IPS-11a (cell line): ENCODE measurements around the gene C3orf49.

Source experiments
- H3K4me3 ChIP-seq: one replicate; pipeline ENCODE4 v1.5.1; 2013; ENCODE audit warnings: low read depth, low read length, control low read depth

The C3orf49 gene, protein sequence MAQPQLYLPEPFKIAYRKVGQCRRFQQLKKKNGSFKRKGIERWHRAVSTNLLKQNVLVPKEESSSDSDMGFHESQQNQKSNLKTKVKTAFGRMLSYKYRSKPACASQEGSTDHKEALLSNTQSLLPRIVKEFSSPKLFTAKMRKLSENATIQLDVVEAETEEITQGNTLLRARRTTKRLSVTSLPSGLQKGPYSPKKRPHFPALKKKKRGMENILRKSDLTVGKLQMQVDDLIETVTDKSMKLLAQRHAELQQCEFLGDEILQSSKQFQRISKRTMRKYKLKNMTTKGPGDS

DNA sequence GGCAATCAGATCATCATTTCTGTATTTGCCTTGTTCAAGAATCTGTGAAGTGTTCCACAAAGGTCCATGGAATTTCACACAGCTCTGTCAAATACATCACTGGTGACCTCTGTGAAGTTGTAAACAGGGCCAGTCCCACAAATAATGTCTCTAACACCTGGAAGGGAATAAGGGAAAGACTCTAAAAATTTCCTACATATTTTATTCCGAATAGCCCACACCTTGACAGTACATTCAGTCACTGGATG is at the start of gene C3orf49:
Gene C3orf49, plus strand, starts transcription at position 149 of the 248 bp plus-strand sequence. CDS start 173 bp downstream, outside the sequence.
- H3K4me3 ChIP-seq = no peak within 1 kb of the TSS

DNA sequence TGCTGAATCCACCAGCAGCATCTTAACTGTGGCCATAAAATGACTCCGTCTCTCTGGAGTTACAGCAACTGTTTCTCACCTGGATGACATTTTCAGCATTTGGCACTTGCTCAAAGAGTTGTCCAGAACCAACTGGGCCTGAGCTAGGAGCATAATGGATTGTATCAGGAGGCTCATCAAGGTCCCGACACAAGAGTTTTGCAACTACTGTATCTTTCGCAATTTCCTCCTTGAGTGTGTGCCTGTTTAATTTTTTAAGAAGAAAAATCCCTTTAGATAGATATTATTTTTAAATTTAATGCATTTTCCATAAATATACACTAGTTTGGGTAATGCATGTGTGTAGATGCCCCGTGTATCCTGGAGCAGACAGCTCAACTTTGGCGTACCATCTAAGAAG is 44.3 kb upstream of the C3orf49 start:
- no peak overlapping the region for H3K4me3 ChIP-seq

DNA sequence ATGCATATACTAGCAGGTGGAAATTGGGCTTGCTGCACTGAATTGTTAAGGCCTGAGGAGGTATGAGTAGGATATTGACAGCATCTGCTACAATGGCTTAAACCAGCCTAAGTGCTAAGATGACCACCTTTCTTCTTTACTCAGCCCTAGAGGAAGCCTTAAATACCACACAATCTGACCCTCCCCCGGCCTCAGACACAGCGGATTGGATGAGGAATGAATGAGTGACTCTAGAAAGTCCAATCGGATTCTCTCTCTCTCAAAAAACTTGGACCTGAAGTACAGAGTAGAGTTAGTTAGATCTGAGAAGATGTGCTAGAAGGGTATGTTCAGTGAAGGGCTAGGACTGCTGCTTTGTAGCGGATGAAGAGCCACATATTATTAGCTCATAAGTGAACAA is 39.9 kb upstream of the C3orf49 start:
- H3K4me3 ChIP-seq = no peak overlapping the region

DNA sequence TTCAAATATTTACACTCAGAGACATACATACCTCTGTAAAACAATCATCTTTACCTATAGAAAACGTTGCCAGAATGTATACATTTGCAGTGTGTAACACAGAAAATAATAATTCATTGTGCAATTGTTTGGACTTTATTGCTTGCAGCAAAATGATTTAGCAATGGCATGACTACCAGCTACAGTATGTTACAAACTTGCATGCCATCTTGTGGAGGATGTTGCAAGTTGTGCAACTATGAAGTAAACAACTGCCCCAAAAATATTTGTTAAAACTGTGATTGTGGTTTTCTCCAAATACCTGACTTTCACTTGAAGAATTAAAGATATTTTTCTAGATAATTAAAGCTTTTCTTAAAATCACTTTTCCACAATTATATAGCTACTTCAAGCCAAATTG is 27.1 kb upstream of the C3orf49 start:
- no peak overlapping the region for H3K4me3 ChIP-seq

DNA sequence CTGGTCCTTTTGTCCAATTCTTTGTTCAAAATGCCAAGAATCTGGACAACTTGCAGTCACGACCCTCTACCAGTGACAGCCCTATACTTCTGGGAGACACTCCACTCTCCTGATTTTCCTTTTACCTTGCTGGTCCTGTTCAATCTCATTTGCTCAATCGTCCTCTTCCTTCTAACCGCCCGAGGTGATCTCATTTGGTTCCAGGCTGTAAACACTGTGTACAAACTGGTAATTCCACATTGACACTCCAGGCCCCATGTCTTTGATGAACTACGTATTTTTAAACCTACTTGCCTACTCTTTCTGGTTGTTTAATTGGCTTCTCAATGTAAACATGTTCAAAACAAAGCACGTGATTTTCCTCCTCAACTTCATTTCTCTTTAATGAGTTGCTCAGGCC is 23.7 kb upstream of the C3orf49 start:
- H3K4me3 ChIP-seq = no peak overlapping the region

DNA sequence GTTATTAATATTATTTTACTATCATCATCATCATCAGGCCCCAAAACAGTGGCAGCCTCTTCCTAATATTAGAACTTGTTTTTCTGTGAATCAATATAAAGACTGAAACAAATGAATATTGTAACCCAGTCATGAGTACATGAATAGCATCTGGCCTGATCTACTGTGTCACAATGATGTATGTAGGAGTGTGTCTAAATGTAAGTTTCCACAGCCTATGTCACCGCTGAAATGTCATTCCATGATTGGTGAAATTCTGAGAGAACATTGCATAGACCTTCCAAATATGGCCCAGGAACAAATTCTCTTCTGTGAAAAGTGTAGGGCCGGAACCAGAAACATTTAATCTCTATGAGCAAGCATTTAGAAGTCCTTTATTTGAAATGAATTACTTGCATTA is 20.6 kb upstream of the C3orf49 start:
- H3K4me3 ChIP-seq = no peak overlapping the region

DNA sequence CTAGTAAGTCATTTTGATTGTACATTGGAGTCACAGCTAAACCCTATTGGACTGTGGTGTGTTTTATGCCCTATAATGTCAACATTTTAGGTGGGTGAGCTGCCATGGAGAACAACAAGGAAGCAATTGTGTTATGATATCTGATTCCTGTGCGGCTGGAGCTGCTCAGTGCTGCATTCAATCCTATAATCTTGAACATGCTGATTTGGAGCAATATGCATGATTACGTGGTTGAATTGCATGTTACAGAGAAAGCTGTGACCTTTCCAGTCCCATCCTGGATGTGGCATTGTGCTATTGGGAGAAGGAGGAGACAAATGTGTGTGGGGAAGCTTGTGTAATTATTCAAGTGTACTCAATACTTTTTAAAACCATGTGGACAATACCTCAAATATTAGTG is 20.1 kb upstream of the C3orf49 start:
- H3K4me3 ChIP-seq = no peak overlapping the region

DNA sequence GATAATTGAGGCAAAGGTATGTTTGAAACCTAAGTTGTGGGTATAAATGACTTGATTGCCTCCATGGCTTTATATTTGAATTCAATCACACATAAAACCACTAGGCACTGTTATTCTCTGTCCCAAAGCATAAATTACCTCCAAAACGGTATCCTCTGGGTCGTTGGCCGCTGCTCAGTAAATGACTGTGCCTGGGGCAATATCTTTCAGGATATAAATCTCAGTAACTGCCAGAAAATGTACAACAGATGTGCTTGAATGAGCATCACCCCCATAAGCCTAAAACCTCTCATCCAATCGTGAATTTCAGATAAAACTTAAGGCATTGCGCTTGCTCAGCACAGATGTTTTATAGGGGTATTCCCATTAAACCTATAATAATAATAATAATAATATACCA is 19.0 kb upstream of the C3orf49 start:
- H3K4me3 ChIP-seq = no peak overlapping the region

DNA sequence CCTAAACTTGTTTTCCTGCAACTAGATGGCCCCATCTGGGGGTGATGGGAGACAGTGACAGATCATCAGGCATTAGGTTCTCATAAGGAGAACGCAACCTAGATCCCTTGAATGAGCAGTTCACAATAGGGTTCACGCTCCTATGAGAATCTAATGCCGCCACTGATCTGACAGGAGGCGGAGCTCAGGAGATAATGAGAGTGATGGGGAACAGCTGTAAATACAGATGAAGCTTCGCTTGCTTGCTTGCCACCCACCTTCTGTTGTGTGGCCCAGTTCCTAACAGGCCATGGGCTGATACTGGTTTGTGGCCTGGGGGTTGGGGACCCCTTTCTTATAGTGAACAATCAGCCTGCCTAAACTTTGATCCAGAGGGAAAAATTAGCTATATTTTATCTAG is 15.2 kb upstream of the C3orf49 start:
- H3K4me3 ChIP-seq = no peak overlapping the region

DNA sequence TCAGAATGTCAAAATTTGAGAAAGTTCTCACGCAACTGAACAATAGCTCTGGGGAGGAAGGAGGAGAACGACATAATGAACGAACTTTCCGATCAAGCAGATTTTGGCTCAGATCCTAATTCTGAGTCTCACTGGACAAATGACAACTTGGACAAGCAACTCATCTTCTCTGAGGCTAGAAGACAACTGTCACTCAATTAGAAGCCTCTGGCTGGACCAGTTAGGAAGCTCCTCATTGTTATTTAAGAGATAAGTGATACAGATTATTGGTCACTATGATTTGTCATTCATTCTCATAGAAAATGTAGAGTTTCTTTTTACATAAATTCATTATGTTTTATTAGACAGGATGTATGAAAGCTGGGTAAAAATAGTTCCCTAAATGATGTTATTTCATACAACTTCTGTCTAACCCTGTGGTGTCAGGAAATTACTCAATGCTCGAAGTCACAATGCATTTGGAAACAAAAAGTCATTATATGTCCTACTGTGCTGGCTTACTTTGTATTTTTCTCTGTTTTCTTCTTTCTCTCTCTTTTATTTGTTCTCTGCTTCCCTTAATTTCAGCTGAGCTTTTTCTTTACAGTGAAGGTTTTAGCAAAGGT is 11.0 kb upstream of the C3orf49 start:
- H3K4me3 ChIP-seq = no peak overlapping the region

DNA sequence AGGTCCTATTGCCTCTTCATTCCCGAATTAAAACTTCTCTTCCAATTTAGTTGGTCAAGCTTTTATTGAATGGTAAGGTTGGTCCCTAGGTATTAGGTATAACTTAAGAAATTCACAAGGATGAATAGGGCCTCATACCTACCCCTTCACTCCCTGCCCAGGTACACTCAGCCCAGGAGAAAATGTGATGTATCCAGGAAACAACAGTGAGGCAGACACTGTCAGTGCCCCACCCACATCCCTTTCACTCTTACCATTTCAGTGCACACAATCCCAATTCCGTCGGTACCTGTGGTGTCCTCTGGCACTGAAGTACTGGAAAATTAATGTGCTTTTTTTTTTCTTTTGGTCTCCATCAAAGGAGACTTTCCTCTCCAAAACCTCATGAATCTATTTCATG is 10.5 kb upstream of the C3orf49 start:
- H3K4me3 ChIP-seq = no peak overlapping the region

DNA sequence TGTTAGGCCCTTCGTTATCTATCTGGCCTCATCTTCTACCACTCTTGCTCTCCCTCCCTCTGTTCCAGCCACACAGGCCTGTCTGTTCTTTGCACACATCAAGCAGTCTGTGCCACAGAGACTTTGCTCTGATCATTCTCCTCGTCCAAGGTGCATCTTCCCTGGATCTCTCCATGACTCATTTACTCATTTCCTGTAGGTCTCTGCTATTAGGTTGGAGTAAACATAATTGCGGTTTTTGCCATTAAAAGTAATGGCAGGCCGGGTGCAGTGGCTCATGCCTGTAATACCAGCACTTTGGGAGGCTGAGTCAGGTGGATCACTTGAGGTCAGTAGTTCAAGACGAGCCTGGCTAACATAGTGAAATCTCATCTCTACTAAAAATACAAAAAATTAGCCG is 9.5 kb upstream of the C3orf49 start:
- H3K4me3 ChIP-seq = no peak overlapping the region

DNA sequence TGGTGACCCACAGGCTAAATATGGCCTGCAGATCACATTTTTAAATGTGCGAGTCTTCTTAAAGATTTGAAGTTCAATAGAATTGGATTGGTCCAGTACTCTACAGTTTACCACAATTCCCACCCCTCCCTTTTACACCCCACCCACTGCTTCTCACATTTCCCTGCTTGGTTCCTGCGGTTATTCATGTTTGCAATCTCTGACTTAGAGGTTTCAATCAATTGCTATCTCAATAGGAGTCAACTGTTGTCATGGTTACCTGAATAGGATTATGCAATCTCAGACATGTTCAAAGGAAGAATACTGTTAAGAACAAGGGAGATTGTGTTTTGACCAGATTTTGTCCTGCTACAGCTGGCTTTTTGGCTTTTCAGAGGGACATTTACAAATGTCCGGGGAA is 4.9 kb upstream of the C3orf49 start:
- no peak overlapping the region for H3K4me3 ChIP-seq

DNA sequence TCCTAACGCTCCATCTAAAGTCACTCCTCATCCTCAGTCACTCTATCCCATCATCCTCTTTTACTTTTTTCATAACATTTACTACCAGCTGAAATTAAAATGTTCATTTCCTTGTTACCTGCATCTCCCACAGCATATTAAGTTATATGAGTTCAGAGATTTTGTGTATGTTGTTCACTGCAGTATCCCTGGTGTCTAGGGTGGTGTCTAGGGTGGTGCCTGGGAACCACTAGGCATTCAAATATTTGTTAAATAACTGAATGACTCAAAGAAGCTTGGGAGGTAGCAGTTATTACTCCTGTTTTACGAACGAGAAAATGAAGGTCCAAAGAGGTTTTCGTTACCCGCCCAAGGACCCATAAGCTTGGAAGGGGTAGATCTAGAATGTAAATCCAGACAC is 1.9 kb upstream of the C3orf49 start:
- H3K4me3 ChIP-seq = no peak overlapping the region

DNA sequence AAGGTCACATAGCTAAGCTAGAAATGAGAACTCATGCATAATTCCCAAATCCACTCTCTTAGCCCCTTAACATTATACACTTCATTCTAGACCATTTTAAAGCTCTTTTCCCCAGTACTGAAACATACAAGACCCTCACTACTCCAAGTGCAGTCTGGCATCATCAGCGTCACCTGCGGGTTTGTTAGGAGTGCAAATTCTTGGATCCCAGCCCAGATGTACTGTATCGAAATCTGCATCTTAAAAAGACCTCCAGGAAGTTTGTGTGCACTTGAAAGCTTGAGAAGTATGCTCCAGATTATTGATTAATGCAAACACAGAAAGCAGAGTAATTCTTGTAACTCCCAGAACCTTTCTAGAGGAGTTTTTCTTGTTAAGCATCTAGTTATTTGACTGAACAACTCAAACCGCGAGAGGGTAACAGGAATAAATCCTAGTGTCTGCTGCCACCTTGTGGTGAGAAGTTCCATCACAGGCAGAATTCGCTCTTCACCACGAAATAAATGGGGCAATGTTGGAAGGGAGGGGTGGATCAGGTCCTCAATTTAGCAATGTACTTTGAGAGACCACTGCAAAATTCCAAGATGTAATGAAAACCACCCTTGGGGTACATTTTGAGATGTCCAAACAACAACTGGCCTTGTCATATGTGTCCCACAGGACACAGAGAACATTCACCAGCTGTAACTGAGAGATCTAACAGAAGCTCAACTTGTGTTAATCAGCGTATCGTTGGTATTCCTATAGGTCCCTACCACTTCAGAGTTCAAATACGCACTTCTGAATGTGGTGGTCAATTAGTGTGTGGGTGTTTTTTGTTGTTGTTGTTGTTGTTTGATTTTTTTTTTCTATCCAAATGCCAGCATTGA is 583 bp upstream of the C3orf49 start:
- no peak overlapping the region for H3K4me3 ChIP-seq

DNA sequence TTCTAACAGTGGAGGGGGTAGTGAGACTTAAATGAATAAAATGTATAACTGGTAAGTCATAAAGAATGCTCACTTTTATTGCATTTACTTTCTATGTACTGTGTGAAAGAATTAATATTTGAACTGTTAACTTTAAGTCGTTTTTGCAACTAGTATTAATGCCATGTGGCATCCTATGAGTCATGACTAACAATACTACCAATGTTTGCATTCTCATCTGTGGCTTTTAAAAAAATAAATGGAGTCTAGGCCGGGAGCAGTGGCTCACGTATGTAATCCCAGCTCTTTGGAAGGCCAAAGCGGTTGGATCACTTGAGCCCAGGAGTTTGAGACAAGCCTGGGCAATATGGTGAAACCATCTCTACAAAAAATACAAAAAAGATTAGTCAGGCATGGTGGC is 5.2 kb downstream of the C3orf49 start:
- H3K4me3 ChIP-seq = no peak overlapping the region

DNA sequence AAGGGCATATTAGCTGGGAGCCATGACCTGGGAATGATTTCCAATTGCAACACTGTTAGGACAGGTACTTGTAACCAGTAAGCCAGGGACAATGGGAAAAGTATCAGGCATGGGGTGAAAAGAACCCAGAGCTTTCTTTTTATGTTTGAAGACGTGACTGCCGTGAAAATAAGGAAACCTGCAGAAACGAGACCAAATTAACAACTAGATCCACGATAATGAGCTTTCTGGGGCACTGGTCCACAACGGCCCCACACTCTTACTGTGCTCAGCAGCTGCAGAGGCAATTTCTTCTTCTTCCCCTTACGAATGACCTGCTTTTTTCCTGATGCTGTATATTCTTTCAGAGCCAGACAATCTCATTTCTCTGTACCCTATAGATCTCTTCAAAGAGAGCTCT is 11.4 kb downstream of the C3orf49 start:
- H3K4me3 ChIP-seq = no peak overlapping the region

DNA sequence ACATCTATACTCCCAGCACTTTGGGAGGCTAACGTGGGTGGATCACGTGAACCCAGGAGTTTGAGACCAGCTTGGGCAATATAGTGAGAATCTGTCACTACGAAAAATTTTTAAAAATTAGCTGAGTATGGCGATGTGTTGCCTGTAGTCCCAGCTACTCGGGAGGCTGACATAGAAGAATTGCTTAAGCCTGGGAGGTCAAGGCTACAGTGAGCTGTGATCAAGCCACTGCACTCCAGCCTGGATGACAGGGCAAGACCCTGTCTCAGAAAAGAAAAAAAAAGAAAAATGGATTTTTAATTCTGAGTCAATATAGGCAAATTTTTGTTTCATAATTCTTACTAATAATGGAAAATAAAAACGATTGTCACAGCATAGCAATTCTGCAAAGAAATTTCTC is 13.3 kb downstream of the C3orf49 start:
- H3K4me3 ChIP-seq = no peak overlapping the region

DNA sequence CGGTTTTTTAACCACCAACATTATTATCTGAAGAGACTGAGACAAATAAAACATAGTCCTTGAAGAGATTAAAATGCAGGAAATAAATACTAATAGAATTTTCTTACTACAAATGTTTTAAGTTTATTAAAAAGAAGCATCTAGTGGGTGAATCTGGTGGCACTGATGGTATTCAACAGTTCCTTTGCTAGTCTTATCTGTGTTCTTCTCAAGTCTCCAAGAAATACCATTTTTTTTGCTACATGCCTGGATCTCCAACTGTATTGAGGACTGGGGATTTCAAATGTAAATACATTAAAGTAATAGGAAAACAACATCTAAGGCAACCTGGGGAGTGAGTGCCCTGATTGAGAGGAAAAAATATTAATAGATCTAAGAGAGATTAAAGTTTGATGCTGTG is 22.6 kb downstream of the C3orf49 start:
- H3K4me3 ChIP-seq = no peak overlapping the region

DNA sequence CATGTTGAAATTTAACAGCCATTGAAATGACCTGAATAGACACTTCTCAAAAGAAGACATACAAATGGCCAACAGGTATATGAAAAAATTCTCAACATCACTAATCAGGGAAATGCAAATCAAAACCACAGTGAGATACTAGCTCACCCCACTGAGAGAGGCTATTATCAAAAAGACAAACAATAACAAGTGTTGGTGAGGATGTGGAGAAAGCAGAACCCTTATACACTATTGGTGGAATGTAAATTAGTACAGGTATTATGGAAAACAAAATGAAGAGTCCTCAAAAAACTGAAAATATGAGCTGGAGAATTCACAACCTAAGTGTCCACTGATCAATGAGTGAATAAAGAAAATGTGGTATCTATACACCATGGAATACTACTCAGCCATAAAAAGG is 23.0 kb downstream of the C3orf49 start:
- H3K4me3 ChIP-seq = no peak overlapping the region

DNA sequence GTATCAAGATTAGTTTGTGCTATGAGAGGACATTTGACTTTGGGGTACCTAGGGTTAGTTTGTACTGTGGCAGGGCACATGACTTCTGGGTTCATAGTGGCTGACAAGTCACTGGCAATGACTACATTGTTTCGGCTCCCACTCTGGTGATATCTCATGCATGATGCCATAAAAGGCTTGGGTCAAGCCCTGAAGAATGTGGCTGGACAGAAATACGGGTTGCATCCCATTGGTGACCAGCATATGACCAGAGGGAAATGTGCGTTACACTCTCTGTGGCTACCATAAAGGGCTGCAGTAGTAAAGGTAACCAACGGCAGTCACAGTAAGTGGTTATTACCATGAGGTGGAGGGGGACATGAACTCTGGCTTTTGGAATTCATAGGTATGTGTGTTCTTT is 26.1 kb downstream of the C3orf49 start:
- no peak overlapping the region for H3K4me3 ChIP-seq

DNA sequence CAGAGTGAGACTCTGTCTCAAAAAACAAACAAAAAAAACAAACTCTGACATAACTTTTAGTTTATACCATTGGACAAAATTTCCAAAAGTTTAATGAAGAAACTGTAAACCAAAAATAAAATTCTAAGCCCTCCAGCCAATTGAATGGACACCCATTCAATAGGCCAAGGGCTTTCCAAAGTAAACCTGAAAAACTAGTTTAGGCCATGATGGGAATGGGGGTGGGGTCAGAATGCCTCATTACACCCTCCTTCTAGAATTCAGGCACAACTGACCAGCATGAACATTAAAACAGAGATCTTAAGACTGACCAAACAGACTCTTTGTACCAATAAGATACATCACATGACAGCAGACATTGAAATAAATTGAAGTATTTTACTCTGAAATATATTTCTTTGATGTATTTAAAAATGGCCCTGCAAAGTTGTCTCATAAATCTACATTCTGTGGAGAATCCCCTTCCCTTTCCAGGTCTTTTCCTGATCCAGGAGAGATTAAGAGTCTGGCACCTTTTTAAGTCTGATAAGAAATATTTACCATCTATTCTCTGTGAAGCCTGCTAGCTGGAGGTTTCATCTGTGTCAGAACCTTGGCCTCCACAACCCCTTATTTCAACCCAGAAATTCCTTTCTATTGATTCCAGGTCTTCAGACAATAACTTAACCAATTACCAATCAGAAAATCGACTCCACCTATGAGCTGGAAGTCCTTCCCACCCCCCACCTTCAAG is 28.8 kb downstream of the C3orf49 start:
- H3K4me3 ChIP-seq = no peak overlapping the region
